Activated T-helper 1 cell treated with anti-CD3 and anti-CD28 coated beads, Interleukin-12 subunit alpha, Interleukin-12 subunit beta, Interleukin-2, Interleukin-4 antibody, amounts not matched to agents 30 ng/mL and 10 ng/mL and 1 ng/mL, durations not matched to agents 14 hours and 24 hours and 36 hours (primary cell): Measurements from ENCODE around the gene WNT2. TPM values are rescaled to one million over a fixed set of nuclear protein-coding genes. Genes with fewer than 3 reads are reported as not detected.

Experiments
- DNase-seq: peaks from one replicate; pipeline ENCODE4 v3.0.0; 2021; ENCODE audit warnings: low spot score
- H3K27ac Mint-ChIP-seq: one replicate; pipeline ENCODE4 v1.8.0; 2021; ENCODE audit warnings: mild to moderate bottlenecking, mixed read lengths
- H3K27me3 Mint-ChIP-seq: one replicate; pipeline ENCODE4 v1.8.0; 2022; ENCODE audit warnings: mild to moderate bottlenecking, moderate library complexity, mixed read lengths; ENCODE audit not compliant: insufficient read depth
- H3K36me3 Mint-ChIP-seq: one replicate; pipeline ENCODE4 v1.8.0; 2021; ENCODE audit warnings: low read depth, mixed read lengths
- H3K4me1 Mint-ChIP-seq: one replicate; pipeline ENCODE4 v1.8.0; 2021; ENCODE audit warnings: low read depth, mixed read lengths
- H3K4me3 Mint-ChIP-seq: one replicate; pipeline ENCODE4 v1.8.0; 2021; ENCODE audit warnings: mild to moderate bottlenecking, moderate library complexity, mixed read lengths
- H3K9me3 Mint-ChIP-seq: one replicate; pipeline ENCODE4 v1.8.0; 2021; ENCODE audit warnings: mixed read lengths
- intact Hi-C: fragments of 100-400 bp; cut with micrococcal nuclease; formaldehyde crosslinking; loops from one replicate; pipeline ENCODE4 v1.15.1; 2024
- total RNA-seq: library from RNA; stranded (reverse); gene quantifications from 2 replicates; pipeline ENCODE4 v1.2.3, GENCODE V29; 2022

The WNT2 gene
- total RNA-seq, 1 donor from 2014 or later: not detected

GRCh38 chr7:117243390-117243789, 79.5 kb downstream of the WNT2 start:
- H3K36me3 Mint-ChIP-seq: no peaks in the 10 kb centered on the region
- H3K27ac Mint-ChIP-seq: no peak overlapping the region
- no peaks in the 10 kb centered on the region for H3K9me3 Mint-ChIP-seq
- no peak overlapping the region for H3K4me3 Mint-ChIP-seq
- intact Hi-C loops: no loop called here
- DNase-seq: no peak
- no peaks in the 10 kb centered on the region for H3K4me1 Mint-ChIP-seq
- H3K27me3 Mint-ChIP-seq: no peaks in the 10 kb centered on the region

GRCh38 chr7:117241088-117241487, 81.8 kb downstream of the WNT2 start:
- Mint-ChIP-seq H3K36me3 (no peaks in the 10 kb centered on the region), H3K27ac (no peak overlapping the region), H3K9me3 (no peaks in the 10 kb centered on the region), H3K4me1 (no peaks in the 10 kb centered on the region), H3K4me3 (no peak overlapping the region), H3K27me3 (no peaks in the 10 kb centered on the region)
- DNase-seq: no peak
- intact Hi-C loops: no loop called here

- DNase-seq: no peak
- H3K27me3 Mint-ChIP-seq: peaks cover 4% of the 10 kb centered on the region
- H3K4me1 Mint-ChIP-seq: no peaks in the 10 kb centered on the region
- H3K36me3 Mint-ChIP-seq: no peaks in the 10 kb centered on the region
- H3K9me3 Mint-ChIP-seq: peaks cover 4% of the 10 kb centered on the region
- intact Hi-C loops: no loop called here
- no peak overlapping the region for H3K4me3 Mint-ChIP-seq
- H3K27ac Mint-ChIP-seq: no peak overlapping the region
Observed at GRCh38 chr7:117238937-117239336, 83.9 kb downstream of the WNT2 start.

- no peak for DNase-seq
- intact Hi-C loops: no loop called here
- H3K4me1 Mint-ChIP-seq: no peaks in the 10 kb centered on the region
- no peaks in the 10 kb centered on the region for H3K36me3 Mint-ChIP-seq
- H3K9me3 Mint-ChIP-seq: peaks cover 4% of the 10 kb centered on the region
- H3K27ac Mint-ChIP-seq: no peak overlapping the region
- H3K27me3 Mint-ChIP-seq: peaks cover 4% of the 10 kb centered on the region
- no peak overlapping the region for H3K4me3 Mint-ChIP-seq
Observed at GRCh38 chr7:117238472-117238871, 84.4 kb downstream of the WNT2 start.

GRCh38 chr7:117237646-117238045, 85.2 kb downstream of the WNT2 start:
- no peak for DNase-seq
- Mint-ChIP-seq H3K4me3 (no peak overlapping the region), H3K27ac (no peak overlapping the region), H3K27me3 (peaks cover 4% of the 10 kb centered on the region), H3K9me3 (peaks cover 4% of the 10 kb centered on the region), H3K36me3 (no peaks in the 10 kb centered on the region), H3K4me1 (no peaks in the 10 kb centered on the region)
- intact Hi-C loops: no loop called here

- H3K36me3 Mint-ChIP-seq: no peaks in the 10 kb centered on the region
- DNase-seq: no peak
- H3K27ac Mint-ChIP-seq: no peak overlapping the region
- H3K9me3 Mint-ChIP-seq: peaks cover 4% of the 10 kb centered on the region
- H3K4me3 Mint-ChIP-seq: no peak overlapping the region
- intact Hi-C loops: no loop called here
- H3K4me1 Mint-ChIP-seq: no peaks in the 10 kb centered on the region
- peaks cover 4% of the 10 kb centered on the region for H3K27me3 Mint-ChIP-seq
Observed at GRCh38 chr7:117231047-117231359, 91.9 kb downstream of the WNT2 start.

- H3K4me3 Mint-ChIP-seq: no peak overlapping the region
- no peaks in the 10 kb centered on the region for H3K4me1 Mint-ChIP-seq
- no peaks in the 10 kb centered on the region for H3K36me3 Mint-ChIP-seq
Observed at GRCh38 chr7:117230276-117231046, 92.4 kb downstream of the WNT2 start.

GRCh38 chr7:117229350-117229749, 93.5 kb downstream of the WNT2 start:
- no peak overlapping the region for H3K27ac Mint-ChIP-seq
- H3K27me3 Mint-ChIP-seq: no peaks in the 10 kb centered on the region
- no peaks in the 10 kb centered on the region for H3K9me3 Mint-ChIP-seq
- no peaks in the 10 kb centered on the region for H3K36me3 Mint-ChIP-seq
- no peaks in the 10 kb centered on the region for H3K4me1 Mint-ChIP-seq
- intact Hi-C loops: no loop called here
- H3K4me3 Mint-ChIP-seq: no peak overlapping the region
- no peak for DNase-seq

More at GRCh38 chr7:117230276-117231046, 92.4 kb downstream of the WNT2 start:
- Mint-ChIP-seq H3K27ac (no peak overlapping the region), H3K9me3 (peaks cover 4% of the 10 kb centered on the region), H3K27me3 (peaks cover 3% of the 10 kb centered on the region)
- DNase-seq: no peak
- intact Hi-C loops: no loop called here

GRCh38 chr7:117227091-117227490, 95.8 kb downstream of the WNT2 start:
- Mint-ChIP-seq H3K27me3 (no peaks in the 10 kb centered on the region), H3K36me3 (no peaks in the 10 kb centered on the region), H3K4me3 (no peak overlapping the region), H3K27ac (no peak overlapping the region), H3K4me1 (no peaks in the 10 kb centered on the region), H3K9me3 (no peaks in the 10 kb centered on the region)
- intact Hi-C loops: no loop called here
- no peak for DNase-seq

GRCh38 chr7:117225536-117225935, 97.3 kb downstream of the WNT2 start:
- no peak overlapping the region for H3K4me3 Mint-ChIP-seq
- H3K27me3 Mint-ChIP-seq: no peaks in the 10 kb centered on the region
- intact Hi-C loops: no loop called here
- no peaks in the 10 kb centered on the region for H3K4me1 Mint-ChIP-seq
- H3K27ac Mint-ChIP-seq: no peak overlapping the region
- H3K36me3 Mint-ChIP-seq: no peaks in the 10 kb centered on the region
- H3K9me3 Mint-ChIP-seq: no peaks in the 10 kb centered on the region
- no peak for DNase-seq

Other genes starting within 250 kb of the WNT2 start
- not detected in 2 replicates for gene ASZ1, start 104.4 kb upstream of the WNT2 start, total RNA-seq
- not detected in 2 replicates for gene CFTR, start 157.0 kb upstream of the WNT2 start, total RNA-seq